ENCODE data around the gene HLA-DRB1. TPM values are rescaled to one million over a fixed set of nuclear protein-coding genes. Genes with fewer than 3 reads are reported as not detected.

The HLA-DRB1 gene
- 1.4 to 2.3 TPM (median 2.1 TPM) in 3 replicates for total RNA-seq (2021)
- percentile 20 among the genes with signal in this experiment for Bru-seq, nascent RNA
- long read RNA-seq, experiment 1, partial matches to known transcripts, result 1 of 7 reads
- long read RNA-seq, experiment 1, other reads (novel, unspliced or antisense), result 2 of 7 reads
- long read RNA-seq, experiment 2, partial matches to known transcripts, result 2 of 4 reads
- long read RNA-seq, experiment 2, other reads (novel, unspliced or antisense), result 1 of 4 reads
- long read RNA-seq, experiment 3, partial matches to known transcripts, result 0 of 4 reads
- long read RNA-seq, experiment 3, other reads (novel, unspliced or antisense), result 1 of 4 reads

DNA sequence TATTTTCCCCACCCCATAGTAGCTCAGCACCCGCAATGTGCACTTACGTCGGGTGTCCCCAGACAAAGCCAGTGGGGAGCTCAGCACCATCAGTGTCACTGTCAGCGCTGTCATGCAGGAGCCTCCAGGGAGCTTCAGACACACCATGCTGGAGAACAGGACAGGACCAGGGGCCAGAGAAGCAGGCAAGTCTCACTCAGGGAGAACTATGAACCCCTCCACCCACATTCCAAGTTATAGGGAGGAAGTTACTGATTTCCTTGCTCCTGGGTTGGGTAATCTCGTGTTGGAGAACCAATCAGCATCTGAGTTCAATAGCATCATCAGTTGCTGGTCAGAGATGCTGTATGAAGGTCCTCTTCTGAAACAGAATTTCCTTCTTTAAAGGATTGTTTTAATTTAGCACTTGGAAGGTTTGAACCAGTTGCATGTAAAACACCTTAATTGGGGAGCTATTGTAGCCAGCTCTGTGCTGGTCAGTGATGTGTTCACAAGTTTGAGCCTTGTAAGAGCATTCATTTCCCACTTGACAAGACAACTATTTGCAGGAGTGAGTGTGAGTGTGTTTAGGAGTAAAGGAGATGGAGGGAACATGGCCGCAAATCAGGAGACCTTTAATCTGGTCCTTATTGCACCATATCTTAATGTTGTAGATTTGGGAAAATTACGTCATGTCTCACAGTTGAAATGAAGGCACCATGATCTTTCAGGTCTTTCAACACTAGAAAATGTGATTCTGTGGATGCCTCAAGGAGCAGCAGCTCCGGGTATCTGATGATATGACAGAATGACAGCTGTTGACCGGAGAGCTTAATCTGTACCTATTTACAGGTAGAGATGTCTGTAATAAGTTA is at the start of gene HLA-DRB1:
Gene HLA-DRB1, minus strand, starts transcription at position 253 of the 854 bp plus-strand sequence. Its CDS starts 106 bp downstream, at position 147.
- ATAC-seq (peak; percentile 100), DNase-seq (ENCODE audit: low spot score) (no peak)
- Mint-ChIP-seq H3K4me3 (no peak within 1 kb of the TSS), H3K9me3 (peaks cover 4% of the 10 kb centered on the region; the same call in 1 of the 2 replicates), H3K36me3 (no peaks in the 10 kb centered on the region), H3K4me1 (no peaks in the 10 kb centered on the region), H3K27ac (no peak within 1 kb of the TSS), H3K27me3 (ENCODE audit: low read depth) (peaks cover 18% of the 10 kb centered on the region)
- no peak for TF ChIP-seq FOXP1 (CRISPR knock-in tag; IDR thresholded peaks at IDR 0.05; ENCODE audit: borderline replicate concordance)
- no peak for TF ChIP-seq CREB1 (CRISPR knock-in tag; IDR thresholded peaks at IDR 0.05)
- no peak for TF ChIP-seq TEAD4 (CRISPR knock-in tag; IDR thresholded peaks at IDR 0.05)
- TF ChIP-seq CBFB (CRISPR knock-in tag; IDR thresholded peaks at IDR 0.05; ENCODE audit: low read depth), result no peak
- TF ChIP-seq ZNF423 (CRISPR knock-in tag; IDR thresholded peaks at IDR 0.05), result no peak
- TF ChIP-seq, protein P1, sequence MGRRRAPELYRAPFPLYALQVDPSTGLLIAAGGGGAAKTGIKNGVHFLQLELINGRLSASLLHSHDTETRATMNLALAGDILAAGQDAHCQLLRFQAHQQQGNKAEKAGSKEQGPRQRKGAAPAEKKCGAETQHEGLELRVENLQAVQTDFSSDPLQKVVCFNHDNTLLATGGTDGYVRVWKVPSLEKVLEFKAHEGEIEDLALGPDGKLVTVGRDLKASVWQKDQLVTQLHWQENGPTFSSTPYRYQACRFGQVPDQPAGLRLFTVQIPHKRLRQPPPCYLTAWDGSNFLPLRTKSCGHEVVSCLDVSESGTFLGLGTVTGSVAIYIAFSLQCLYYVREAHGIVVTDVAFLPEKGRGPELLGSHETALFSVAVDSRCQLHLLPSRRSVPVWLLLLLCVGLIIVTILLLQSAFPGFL (CRISPR knock-in tag; IDR thresholded peaks at IDR 0.05; ENCODE audit: borderline replicate concordance), result no peak
- TF ChIP-seq EMX1 (CRISPR knock-in tag; IDR thresholded peaks at IDR 0.05), result no peak
- TF ChIP-seq AR (CRISPR knock-in tag; IDR thresholded peaks at IDR 0.05), result no peak
- TF ChIP-seq, protein P2, sequence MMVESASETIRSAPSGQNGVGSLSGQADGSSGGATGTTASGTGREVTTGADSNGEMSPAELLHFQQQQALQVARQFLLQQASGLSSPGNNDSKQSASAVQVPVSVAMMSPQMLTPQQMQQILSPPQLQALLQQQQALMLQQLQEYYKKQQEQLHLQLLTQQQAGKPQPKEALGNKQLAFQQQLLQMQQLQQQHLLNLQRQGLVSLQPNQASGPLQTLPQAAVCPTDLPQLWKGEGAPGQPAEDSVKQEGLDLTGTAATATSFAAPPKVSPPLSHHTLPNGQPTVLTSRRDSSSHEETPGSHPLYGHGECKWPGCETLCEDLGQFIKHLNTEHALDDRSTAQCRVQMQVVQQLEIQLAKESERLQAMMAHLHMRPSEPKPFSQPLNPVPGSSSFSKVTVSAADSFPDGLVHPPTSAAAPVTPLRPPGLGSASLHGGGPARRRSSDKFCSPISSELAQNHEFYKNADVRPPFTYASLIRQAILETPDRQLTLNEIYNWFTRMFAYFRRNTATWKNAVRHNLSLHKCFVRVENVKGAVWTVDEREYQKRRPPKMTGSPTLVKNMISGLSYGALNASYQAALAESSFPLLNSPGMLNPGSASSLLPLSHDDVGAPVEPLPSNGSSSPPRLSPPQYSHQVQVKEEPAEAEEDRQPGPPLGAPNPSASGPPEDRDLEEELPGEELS (CRISPR knock-in tag; IDR thresholded peaks at IDR 0.05), result no peak
- TF ChIP-seq SOX15 (CRISPR knock-in tag; IDR thresholded peaks at IDR 0.05), result no peak
- TF ChIP-seq, protein P3, sequence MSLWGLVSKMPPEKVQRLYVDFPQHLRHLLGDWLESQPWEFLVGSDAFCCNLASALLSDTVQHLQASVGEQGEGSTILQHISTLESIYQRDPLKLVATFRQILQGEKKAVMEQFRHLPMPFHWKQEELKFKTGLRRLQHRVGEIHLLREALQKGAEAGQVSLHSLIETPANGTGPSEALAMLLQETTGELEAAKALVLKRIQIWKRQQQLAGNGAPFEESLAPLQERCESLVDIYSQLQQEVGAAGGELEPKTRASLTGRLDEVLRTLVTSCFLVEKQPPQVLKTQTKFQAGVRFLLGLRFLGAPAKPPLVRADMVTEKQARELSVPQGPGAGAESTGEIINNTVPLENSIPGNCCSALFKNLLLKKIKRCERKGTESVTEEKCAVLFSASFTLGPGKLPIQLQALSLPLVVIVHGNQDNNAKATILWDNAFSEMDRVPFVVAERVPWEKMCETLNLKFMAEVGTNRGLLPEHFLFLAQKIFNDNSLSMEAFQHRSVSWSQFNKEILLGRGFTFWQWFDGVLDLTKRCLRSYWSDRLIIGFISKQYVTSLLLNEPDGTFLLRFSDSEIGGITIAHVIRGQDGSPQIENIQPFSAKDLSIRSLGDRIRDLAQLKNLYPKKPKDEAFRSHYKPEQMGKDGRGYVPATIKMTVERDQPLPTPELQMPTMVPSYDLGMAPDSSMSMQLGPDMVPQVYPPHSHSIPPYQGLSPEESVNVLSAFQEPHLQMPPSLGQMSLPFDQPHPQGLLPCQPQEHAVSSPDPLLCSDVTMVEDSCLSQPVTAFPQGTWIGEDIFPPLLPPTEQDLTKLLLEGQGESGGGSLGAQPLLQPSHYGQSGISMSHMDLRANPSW (CRISPR knock-in tag; conservative IDR thresholded peaks at IDR 0.05; ENCODE audit: low read depth), result no peak
- no peak for TF ChIP-seq ZNF138 (CRISPR knock-in tag; conservative IDR thresholded peaks at IDR 0.05)
- no peak for TF ChIP-seq ATF1 (CRISPR knock-in tag; IDR thresholded peaks at IDR 0.05)
- TF ChIP-seq JUN (CRISPR knock-in tag; IDR thresholded peaks at IDR 0.05), result no peak
- no peak for TF ChIP-seq ESRRA (CRISPR knock-in tag; IDR thresholded peaks at IDR 0.05; ENCODE audit: borderline replicate concordance)
- TF ChIP-seq ATF3 (CRISPR knock-in tag; conservative IDR thresholded peaks at IDR 0.05), result no peak
- no peak for TF ChIP-seq NR1H2 (CRISPR knock-in tag; IDR thresholded peaks at IDR 0.05)
- no peak for TF ChIP-seq IRF1 (CRISPR knock-in tag; IDR thresholded peaks at IDR 0.05)
- TF ChIP-seq GTF2I (CRISPR knock-in tag; conservative IDR thresholded peaks at IDR 0.05), result no peak
- POLR2A ChIA-PET, result no interaction called here
- CTCF ChIA-PET, result no interaction called here
